OCI-LY7 (cell line): Measurements from ENCODE around the gene KIF21B. TPM values are rescaled to one million over a fixed set of nuclear protein-coding genes. Genes with fewer than 3 reads are reported as not detected.

Experiments used
- Bru-seq: library from RNA; stranded (reverse); fragments of 400-500 nt; gene quantifications from one replicate; lab custom pipeline; 2021; lab: Mats Ljungman, UMichigan
- BruChase-seq, 2 experiments: library from RNA; stranded (reverse); fragments of 400-500 nt; gene quantifications; one replicate each; lab custom pipeline; 2021; lab: Mats Ljungman, UMichigan
- BruUV-seq: library from RNA; stranded (reverse); fragments of 400-500 nt; replicated peaks from 2 replicates; lab custom pipeline; 2021; lab: Mats Ljungman, UMichigan
- CTCF ChIA-PET: fragments of 300-600 bp; sonication (Branson Sonifier 250); formaldehyde crosslinking; loops from one replicate; lab custom pipeline; 2022; ENCODE audit warnings: antibody characterized with exemption; ENCODE audit not compliant: unreplicated experiment; lab: Charles Lee
- POLR2A ChIA-PET: fragments of 300-600 bp; sonication (Branson Sonifier 250); formaldehyde crosslinking; loops from one replicate; lab custom pipeline; 2022; ENCODE audit warnings: antibody characterized with exemption; lab: Charles Lee
- DNase-seq: peaks from one replicate; pipeline ENCODE4 v3.0.0-alpha.2; 2015; ENCODE audit warnings: low spot score
- H2AFZ ChIP-seq: fragments of 200-600 bp; sonication (generic), shearing (Covaris generic); 2 replicates; pipeline ENCODE4 v1.6.1; 2014; ENCODE audit warnings: mild to moderate bottlenecking, antibody characterized with exemption, low read length, moderate library complexity
- H3K27ac ChIP-seq: fragments of 200-600 bp; sonication (generic); 2 replicates; pipeline ENCODE4 v1.5.1; 2014; ENCODE audit warnings: mixed run types, low read depth, mild to moderate bottlenecking, moderate library complexity, low read length, inconsistent platforms; ENCODE audit not compliant: poor library complexity, severe bottlenecking
- H3K36me3 ChIP-seq: fragments of 200-600 bp; sonication (generic); 2 replicates; pipeline ENCODE4 v1.6.1; 2014; ENCODE audit warnings: mild to moderate bottlenecking, antibody characterized with exemption, low read length, moderate library complexity, mixed read lengths; ENCODE audit not compliant: insufficient read depth
- H3K4me1 ChIP-seq: fragments of 200-600 bp; sonication (generic); 2 replicates; pipeline ENCODE4 v1.5.1; 2014; ENCODE audit warnings: mild to moderate bottlenecking, low read length; ENCODE audit not compliant: insufficient read depth, poor library complexity, severe bottlenecking
- H3K4me2 ChIP-seq: fragments of 200-600 bp; sonication (generic); 2 replicates; pipeline ENCODE4 v1.6.1; 2014; ENCODE audit warnings: mild to moderate bottlenecking, low read length
- H3K4me3 ChIP-seq: fragments of 200-600 bp; sonication (generic); 2 replicates; pipeline ENCODE4 v1.5.1; 2014; ENCODE audit warnings: mild to moderate bottlenecking, low read depth, low read length; ENCODE audit not compliant: poor library complexity, severe bottlenecking
- H3K79me2 ChIP-seq: fragments of 200-600 bp; sonication (generic); 2 replicates; pipeline ENCODE4 v1.6.1; 2016; ENCODE audit warnings: low read depth, mild to moderate bottlenecking, low read length, moderate library complexity, mixed read lengths; ENCODE audit not compliant: insufficient read depth
- H3K9me2 ChIP-seq: fragments of 200-600 bp; sonication (generic); 2 replicates; pipeline ENCODE4 v1.6.1; 2016; ENCODE audit warnings: mild to moderate bottlenecking, low read length, mixed read lengths; ENCODE audit not compliant: insufficient read depth
- H3K9me3 ChIP-seq: fragments of 200-600 bp; sonication (generic); 2 replicates; pipeline ENCODE4 v1.6.1; 2014; ENCODE audit warnings: mild to moderate bottlenecking, mixed run types, low read length, mixed read lengths
- H4K20me1 ChIP-seq: fragments of 200-600 bp; sonication (generic); 2 replicates; pipeline ENCODE4 v1.6.1; 2014; ENCODE audit warnings: mild to moderate bottlenecking, antibody characterized with exemption, low read length, moderate library complexity, mixed read lengths; ENCODE audit not compliant: insufficient read depth
- EZH2phosphoT487 ChIP-seq: fragments of 200-600 bp; sonication (generic); IDR thresholded peaks from 2 replicates; pipeline ENCODE4 v1.6.1; 2018; ENCODE audit warnings: low read depth, borderline replicate concordance, mild to moderate bottlenecking, mixed run types, antibody characterized with exemption, low read length, moderate library complexity, mixed read lengths
- intact Hi-C: fragments of 100-400 bp; cut with micrococcal nuclease; formaldehyde crosslinking; loops from one replicate; pipeline ENCODE4 v1.10.0; 2022; ENCODE audit not compliant: unreplicated experiment
- long read RNA-seq: library from polyadenylated mRNA; stranded (forward); transcript quantifications from one replicate; pipeline ENCODE4 v2.0.0, GENCODE V29; 2022
- total RNA-seq, 2 experiments: library from RNA; depleted of rRNA in 1 of 2; stranded (reverse); fragments of >200 nt in 1 of 2; shearing (Covaris generic) in 1 of 2; gene quantifications; 2 replicates each; pipeline ENCODE4 v1.2.3, GENCODE V29; 2014 to 2022
- TF ChIP-seq, protein P1 (sequence below): fragments of 200-600 bp; sonication (generic); conservative IDR thresholded peaks from 2 replicates; pipeline ENCODE4 v1.5.1; 2014; ENCODE audit warnings: mild to moderate bottlenecking, antibody characterized with exemption, low read length, moderate library complexity, mixed read lengths

Gene KIF21B
- total RNA-seq (2014; rRNA removed; shearing (Covaris generic)) (25.0 and 30.5 TPM in 2 replicates), total RNA-seq (2022) (65.7 and 72.5 TPM in 2 replicates), Bru-seq, nascent RNA (percentile 71 among the genes with signal in this experiment), BruChase-seq, experiment 1, labeled RNA remaining after a 6-hour chase (percentile 82 among the genes with signal in this experiment), BruChase-seq, experiment 2, labeled RNA remaining after a 2-hour chase (percentile 77 among the genes with signal in this experiment)
- long read RNA-seq, full-length matches to known transcripts = 9 of 81 reads
- long read RNA-seq, partial matches to known transcripts = 27 of 81 reads
- long read RNA-seq, other reads (novel, unspliced or antisense) = 45 of 81 reads

DNA sequence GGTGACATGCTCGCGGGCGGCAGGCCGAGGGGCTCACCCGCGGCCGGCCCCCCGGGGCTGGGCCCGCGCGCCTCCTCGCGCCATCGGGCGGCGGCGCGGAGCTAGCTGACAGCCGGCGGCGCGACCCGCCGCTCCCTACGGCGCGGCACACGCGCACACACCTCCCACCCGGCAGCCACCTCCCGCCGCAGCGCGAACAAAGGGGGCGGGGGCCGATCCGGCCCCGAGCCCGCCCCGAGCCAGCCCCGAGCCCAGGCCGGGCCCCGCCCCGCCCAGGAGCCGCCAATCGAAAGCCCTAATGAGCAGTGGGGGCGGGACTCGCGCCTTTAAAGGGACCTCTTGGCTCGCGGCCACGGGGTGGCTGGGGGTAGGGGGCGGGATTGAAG lies at the start of gene KIF21B:
TSS of gene KIF21B (minus strand) at position 198 of the 386 bp plus-strand sequence. CDS start 331 bp downstream, outside the sequence.
- H3K27ac ChIP-seq = peak within 1 kb of the TSS; percentile 97
- intact Hi-C loops = loop anchor here (5.0 to 10.0 kb wide), 3 partner anchors 356 to 484 kb away; partner anchors contain the start of genes CSRP1, DDX59 and KIF14
- CTCF ChIA-PET = interaction anchor here (0.7 to 1.5 kb wide), 2 partner anchors 15 to 50 kb away, joined by 12 read pairs; no protein-coding TSS in a partner anchor
- POLR2A ChIA-PET = interaction anchor here (2.4 kb wide), 1 partner anchor 8 kb away, joined by 8 read pairs; no protein-coding TSS in a partner anchor
- H3K9me2 ChIP-seq = no peaks in the 10 kb centered on the region
- H3K4me3 ChIP-seq = peak within 1 kb of the TSS; percentile 80
- peaks cover 83% of the 10 kb centered on the region for H3K4me1 ChIP-seq
- TF ChIP-seq, protein P1, sequence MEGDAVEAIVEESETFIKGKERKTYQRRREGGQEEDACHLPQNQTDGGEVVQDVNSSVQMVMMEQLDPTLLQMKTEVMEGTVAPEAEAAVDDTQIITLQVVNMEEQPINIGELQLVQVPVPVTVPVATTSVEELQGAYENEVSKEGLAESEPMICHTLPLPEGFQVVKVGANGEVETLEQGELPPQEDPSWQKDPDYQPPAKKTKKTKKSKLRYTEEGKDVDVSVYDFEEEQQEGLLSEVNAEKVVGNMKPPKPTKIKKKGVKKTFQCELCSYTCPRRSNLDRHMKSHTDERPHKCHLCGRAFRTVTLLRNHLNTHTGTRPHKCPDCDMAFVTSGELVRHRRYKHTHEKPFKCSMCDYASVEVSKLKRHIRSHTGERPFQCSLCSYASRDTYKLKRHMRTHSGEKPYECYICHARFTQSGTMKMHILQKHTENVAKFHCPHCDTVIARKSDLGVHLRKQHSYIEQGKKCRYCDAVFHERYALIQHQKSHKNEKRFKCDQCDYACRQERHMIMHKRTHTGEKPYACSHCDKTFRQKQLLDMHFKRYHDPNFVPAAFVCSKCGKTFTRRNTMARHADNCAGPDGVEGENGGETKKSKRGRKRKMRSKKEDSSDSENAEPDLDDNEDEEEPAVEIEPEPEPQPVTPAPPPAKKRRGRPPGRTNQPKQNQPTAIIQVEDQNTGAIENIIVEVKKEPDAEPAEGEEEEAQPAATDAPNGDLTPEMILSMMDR = no peak
- TF ChIP-seq EZH2phosphoT487 = no peak
- no peaks in the 10 kb centered on the region for H3K36me3 ChIP-seq
- H3K79me2 ChIP-seq = peaks cover 34% of the 10 kb centered on the region; the same call in 1 of the 2 replicates
- H3K9me3 ChIP-seq = no peaks in the 10 kb centered on the region
- peak within 1 kb of the TSS; percentile 62; the same call in 1 of the 2 replicates for H2AFZ ChIP-seq
- peak within 1 kb of the TSS; percentile 90 for H3K4me2 ChIP-seq
- peak; percentile 92 for DNase-seq
- BruUV-seq = no TSS peak
- no peaks in the 10 kb centered on the region for H4K20me1 ChIP-seq

GRCh38 chr1:201072922-201073321 lies 49.4 kb upstream of the KIF21B start:
- Histone ChIP-seq H2AFZ (no peak overlapping the region), H3K27ac (no peak overlapping the region), H3K4me1 (no peaks in the 10 kb centered on the region), H3K36me3 (no peaks in the 10 kb centered on the region), H3K9me3 (no peaks in the 10 kb centered on the region), H3K9me2 (no peaks in the 10 kb centered on the region), H3K4me2 (no peak overlapping the region), H3K4me3 (no peak overlapping the region), H3K79me2 (no peaks in the 10 kb centered on the region), H4K20me1 (no peaks in the 10 kb centered on the region)
- POLR2A ChIA-PET = interaction anchor here (0.5 to 0.6 kb wide), 3 partner anchors 9 to 423 kb away, joined by 3 to 4 read pairs (median 3); no protein-coding TSS in a partner anchor
- TF ChIP-seq, protein P1 = no peak
- no peak for TF ChIP-seq EZH2phosphoT487
- DNase-seq = no peak
- intact Hi-C loops = no loop called here
- BruUV-seq = no TSS peak
- CTCF ChIA-PET = no interaction called here

DNA sequence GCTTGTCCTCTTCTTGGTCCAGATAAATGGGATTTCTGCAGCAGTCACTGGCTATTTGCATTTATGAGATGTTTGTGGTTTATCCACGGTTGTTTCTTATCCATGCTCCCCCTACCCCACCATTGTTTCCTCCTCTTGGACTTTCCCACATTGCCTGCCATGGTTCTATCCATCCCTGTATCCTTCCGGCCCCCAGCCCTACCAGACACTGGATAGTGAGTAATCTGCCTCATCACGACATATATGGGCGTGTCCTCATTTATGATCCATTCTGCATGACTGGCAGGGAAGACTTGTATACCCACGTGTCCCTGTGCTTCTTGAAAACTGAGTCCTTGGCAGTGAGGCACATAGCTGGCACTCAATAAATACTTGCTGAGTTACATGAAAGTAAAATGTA lies 48.6 kb upstream of the KIF21B start:
- no TSS peak for BruUV-seq
- ChIA-PET CTCF (no interaction called here), POLR2A (interaction anchor here (0.6 to 1.0 kb wide), 3 partner anchors 8 to 750 kb away, joined by 3 read pairs; no protein-coding TSS in a partner anchor)
- no peak for DNase-seq
- TF ChIP-seq, protein P1 = no peak
- no peak for TF ChIP-seq EZH2phosphoT487
- H3K9me3 ChIP-seq = no peaks in the 10 kb centered on the region
- no peaks in the 10 kb centered on the region for H3K79me2 ChIP-seq
- H3K9me2 ChIP-seq = no peaks in the 10 kb centered on the region
- H4K20me1 ChIP-seq = no peaks in the 10 kb centered on the region
- no peak overlapping the region for H3K27ac ChIP-seq
- H2AFZ ChIP-seq = no peak overlapping the region
- intact Hi-C loops = no loop called here
- H3K36me3 ChIP-seq = no peaks in the 10 kb centered on the region
- H3K4me3 ChIP-seq = no peak overlapping the region
- H3K4me2 ChIP-seq = no peak overlapping the region
- no peaks in the 10 kb centered on the region for H3K4me1 ChIP-seq
